ENCODE measurements around the gene HIF3A.

The HIF3A gene

GRCh38 chr19:46381346-46381745 lies 84.5 kb downstream of the HIF3A start:
- Histone ChIP-seq H3K9ac (ENCODE audit: low read depth in 1 of 2, low read length in 2 of 2) (no peak overlapping the region), H3K9me3 (ENCODE audit: control insufficient read depth in 1 of 2, low read length in 2 of 2) (no peaks in the 10 kb centered on the region), H3K27me3 (ENCODE audit: control insufficient read depth in 1 of 2, insufficient read depth in 2 of 2, low read length in 2 of 2) (no peaks in the 10 kb centered on the region), H3K36me3 (ENCODE audit: control insufficient read depth in 1 of 2, insufficient read depth in 2 of 2, low read length in 2 of 2) (peaks cover 41 to 72% of the 10 kb centered on the region in 2 donors), H3K4me3 (ENCODE audit: low read depth in 1 of 2, low read length in 2 of 2) (no peak overlapping the region), H3K4me1 (ENCODE audit: control insufficient read depth in 1 of 2, insufficient read depth in 2 of 2, low read length in 2 of 2) (no peaks in the 10 kb centered on the region), H3K27ac (ENCODE audit: low read depth, low read length) (no peak overlapping the region)

- no peaks in the 10 kb centered on the region for H3K27me3 ChIP-seq (ENCODE audit: control insufficient read depth in 1 of 2, insufficient read depth in 2 of 2, low read length in 2 of 2)
Observed at GRCh38 chr19:46381756-46382345, 85.0 kb downstream of the HIF3A start.

GRCh38 chr19:46383171-46383815 lies 86.5 kb downstream of the HIF3A start:
- peaks cover 38 to 73% of the 10 kb centered on the region in 2 donors for H3K36me3 ChIP-seq (ENCODE audit: control insufficient read depth in 1 of 2, insufficient read depth in 2 of 2, low read length in 2 of 2)

More at GRCh38 chr19:46381756-46382345, 85.0 kb downstream of the HIF3A start:
- Histone ChIP-seq H3K4me1 (ENCODE audit: control insufficient read depth in 1 of 2, insufficient read depth in 2 of 2, low read length in 2 of 2) (no peaks in the 10 kb centered on the region), H3K4me3 (ENCODE audit: low read depth in 1 of 2, low read length in 2 of 2) (no peak overlapping the region), H3K36me3 (ENCODE audit: control insufficient read depth in 1 of 2, insufficient read depth in 2 of 2, low read length in 2 of 2) (peaks cover 37 to 69% of the 10 kb centered on the region in 2 donors), H3K27ac (ENCODE audit: low read depth, low read length) (no peak overlapping the region), H3K9me3 (ENCODE audit: control insufficient read depth in 1 of 2, low read length in 2 of 2) (no peaks in the 10 kb centered on the region), H3K9ac (ENCODE audit: low read depth in 1 of 2, low read length in 2 of 2) (no peak overlapping the region)

GRCh38 chr19:46383846-46384245 lies 87.0 kb downstream of the HIF3A start:
- Histone ChIP-seq H3K4me1 (ENCODE audit: control insufficient read depth in 1 of 2, insufficient read depth in 2 of 2, low read length in 2 of 2) (no peaks in the 10 kb centered on the region), H3K9me3 (ENCODE audit: control insufficient read depth in 1 of 2, low read length in 2 of 2) (no peaks in the 10 kb centered on the region), H3K4me3 (ENCODE audit: low read depth in 1 of 2, low read length in 2 of 2) (no peak overlapping the region), H3K9ac (ENCODE audit: low read depth in 1 of 2, low read length in 2 of 2) (no peak overlapping the region), H3K27ac (ENCODE audit: low read depth, low read length) (no peak overlapping the region), H3K36me3 (ENCODE audit: control insufficient read depth in 1 of 2, insufficient read depth in 2 of 2, low read length in 2 of 2) (peaks cover 44 to 78% of the 10 kb centered on the region in 2 donors), H3K27me3 (ENCODE audit: control insufficient read depth in 1 of 2, insufficient read depth in 2 of 2, low read length in 2 of 2) (no peaks in the 10 kb centered on the region)

More at GRCh38 chr19:46383171-46383815, 86.5 kb downstream of the HIF3A start:
- Histone ChIP-seq H3K27me3 (ENCODE audit: control insufficient read depth in 1 of 2, insufficient read depth in 2 of 2, low read length in 2 of 2) (no peaks in the 10 kb centered on the region), H3K9me3 (ENCODE audit: control insufficient read depth in 1 of 2, low read length in 2 of 2) (no peaks in the 10 kb centered on the region), H3K9ac (ENCODE audit: low read depth in 1 of 2, low read length in 2 of 2) (no peak overlapping the region), H3K4me3 (ENCODE audit: low read depth in 1 of 2, low read length in 2 of 2) (no peak overlapping the region), H3K27ac (ENCODE audit: low read depth, low read length) (no peak overlapping the region), H3K4me1 (ENCODE audit: control insufficient read depth in 1 of 2, insufficient read depth in 2 of 2, low read length in 2 of 2) (no peaks in the 10 kb centered on the region)

- Histone ChIP-seq H3K36me3 (ENCODE audit: control insufficient read depth in 1 of 2, insufficient read depth in 2 of 2, low read length in 2 of 2) (peaks cover 47 to 79% of the 10 kb centered on the region in 2 donors), H3K27me3 (ENCODE audit: control insufficient read depth in 1 of 2, insufficient read depth in 2 of 2, low read length in 2 of 2) (no peaks in the 10 kb centered on the region), H3K4me1 (ENCODE audit: control insufficient read depth in 1 of 2, insufficient read depth in 2 of 2, low read length in 2 of 2) (no peaks in the 10 kb centered on the region), H3K4me3 (ENCODE audit: low read depth in 1 of 2, low read length in 2 of 2) (no peak overlapping the region), H3K27ac (ENCODE audit: low read depth, low read length) (no peak overlapping the region), H3K9me3 (ENCODE audit: control insufficient read depth in 1 of 2, low read length in 2 of 2) (no peaks in the 10 kb centered on the region), H3K9ac (ENCODE audit: low read depth in 1 of 2, low read length in 2 of 2) (no peak overlapping the region)
Observed at GRCh38 chr19:46384396-46384795, 87.6 kb downstream of the HIF3A start.

GRCh38 chr19:46385636-46386035 lies 88.8 kb downstream of the HIF3A start:
- H3K27ac ChIP-seq (ENCODE audit: low read depth, low read length), result no peak overlapping the region
- peaks cover 43 to 79% of the 10 kb centered on the region in 2 donors for H3K36me3 ChIP-seq (ENCODE audit: control insufficient read depth in 1 of 2, insufficient read depth in 2 of 2, low read length in 2 of 2)
- no peaks in the 10 kb centered on the region for H3K9me3 ChIP-seq (ENCODE audit: control insufficient read depth in 1 of 2, low read length in 2 of 2)
- no peaks in the 10 kb centered on the region for H3K4me1 ChIP-seq (ENCODE audit: control insufficient read depth in 1 of 2, insufficient read depth in 2 of 2, low read length in 2 of 2)
- H3K27me3 ChIP-seq (ENCODE audit: control insufficient read depth in 1 of 2, insufficient read depth in 2 of 2, low read length in 2 of 2), result no peaks in the 10 kb centered on the region
- H3K9ac ChIP-seq (ENCODE audit: low read depth in 1 of 2, low read length in 2 of 2), result no peak overlapping the region
- H3K4me3 ChIP-seq (ENCODE audit: low read depth in 1 of 2, low read length in 2 of 2), result no peak overlapping the region

- Histone ChIP-seq H3K27ac (ENCODE audit: low read depth, low read length) (no peak overlapping the region), H3K4me3 (ENCODE audit: low read depth in 1 of 2, low read length in 2 of 2) (no peak overlapping the region), H3K9me3 (ENCODE audit: control insufficient read depth in 1 of 2, low read length in 2 of 2) (no peaks in the 10 kb centered on the region), H3K36me3 (ENCODE audit: control insufficient read depth in 1 of 2, insufficient read depth in 2 of 2, low read length in 2 of 2) (peaks cover 42 to 81% of the 10 kb centered on the region in 2 donors), H3K9ac (ENCODE audit: low read depth in 1 of 2, low read length in 2 of 2) (no peak overlapping the region), H3K27me3 (ENCODE audit: control insufficient read depth in 1 of 2, insufficient read depth in 2 of 2, low read length in 2 of 2) (no peaks in the 10 kb centered on the region), H3K4me1 (ENCODE audit: control insufficient read depth in 1 of 2, insufficient read depth in 2 of 2, low read length in 2 of 2) (no peaks in the 10 kb centered on the region)
Observed at GRCh38 chr19:46386151-46386550, 89.3 kb downstream of the HIF3A start.

GRCh38 chr19:46386996-46387712 lies 90.3 kb downstream of the HIF3A start:
- Histone ChIP-seq H3K9me3 (ENCODE audit: control insufficient read depth in 1 of 2, low read length in 2 of 2) (no peaks in the 10 kb centered on the region), H3K4me3 (ENCODE audit: low read depth in 1 of 2, low read length in 2 of 2) (no peak overlapping the region), H3K36me3 (ENCODE audit: control insufficient read depth in 1 of 2, insufficient read depth in 2 of 2, low read length in 2 of 2) (peaks cover 42 to 81% of the 10 kb centered on the region in 2 donors), H3K9ac (ENCODE audit: low read depth in 1 of 2, low read length in 2 of 2) (no peak overlapping the region), H3K27ac (ENCODE audit: low read depth, low read length) (no peak overlapping the region), H3K4me1 (ENCODE audit: control insufficient read depth in 1 of 2, insufficient read depth in 2 of 2, low read length in 2 of 2) (peaks cover 0 to under 1% of the 10 kb centered on the region in 2 donors), H3K27me3 (ENCODE audit: control insufficient read depth in 1 of 2, insufficient read depth in 2 of 2, low read length in 2 of 2) (no peaks in the 10 kb centered on the region)

- Histone ChIP-seq H3K9me3 (ENCODE audit: control insufficient read depth in 1 of 2, low read length in 2 of 2) (no peaks in the 10 kb centered on the region), H3K36me3 (ENCODE audit: control insufficient read depth in 1 of 2, insufficient read depth in 2 of 2, low read length in 2 of 2) (peaks cover 39 to 76% of the 10 kb centered on the region in 2 donors), H3K4me3 (ENCODE audit: low read depth in 1 of 2, low read length in 2 of 2) (no peak overlapping the region), H3K27ac (ENCODE audit: low read depth, low read length) (no peak overlapping the region), H3K27me3 (ENCODE audit: control insufficient read depth in 1 of 2, insufficient read depth in 2 of 2, low read length in 2 of 2) (no peaks in the 10 kb centered on the region), H3K4me1 (ENCODE audit: control insufficient read depth in 1 of 2, insufficient read depth in 2 of 2, low read length in 2 of 2) (peaks cover 0 to 3% of the 10 kb centered on the region in 2 donors), H3K9ac (ENCODE audit: low read depth in 1 of 2, low read length in 2 of 2) (no peak overlapping the region)
Observed at GRCh38 chr19:46387713-46388130, 90.9 kb downstream of the HIF3A start.

All from duodenal mucosa (tissue), 2 donors.